ENCODE results near the gene CPA1. TPM values are rescaled to one million over a fixed set of nuclear protein-coding genes. Genes with fewer than 3 reads are reported as not detected.

Gene CPA1
- polyA plus RNA-seq, 1 donor (not counting 4 experiments of a cell fraction or from before 2014, with no cell fraction given), result not detected

- no peak for FAIRE-seq
Measured at GRCh38 chr7:130350945-130351790, 29.1 kb upstream of the CPA1 start.

GRCh38 chr7:130351791-130352090 is 28.6 kb upstream of the CPA1 start:
- Histone ChIP-seq H3K9ac (ENCODE audit: control insufficient read depth, extremely low read depth, insufficient read depth, low read length) (no peak overlapping the region), H3K79me2 (ENCODE audit: control insufficient read depth, insufficient read depth, low read length) (no peaks in the 10 kb centered on the region), H3K9me1 (ENCODE audit: control insufficient read depth, extremely low read depth, insufficient read depth, low read length) (peaks cover 2% of the 10 kb centered on the region), H3K27ac (ENCODE audit: control insufficient read depth, insufficient read depth, low read length) (no peak overlapping the region), H2AFZ (ENCODE audit: control insufficient read depth, low read length) (no peak overlapping the region), H3K4me3 (ENCODE audit: control insufficient read depth in 2 of 3, extremely low read depth in 1 of 3, insufficient read depth in 2 of 3, low read depth in 1 of 3, low read length in 3 of 3) (no peak overlapping the region), H3K9me3 (ENCODE audit: control insufficient read depth, low read depth, low read length) (no peaks in the 10 kb centered on the region), H3K4me1 (ENCODE audit: control insufficient read depth, extremely low read depth, insufficient read depth, low read length) (peaks cover 28% of the 10 kb centered on the region), H3K4me2 (ENCODE audit: control insufficient read depth, extremely low read depth, insufficient read depth, low read depth, low read length) (no peak overlapping the region), H4K20me1 (ENCODE audit: control insufficient read depth, extremely low read depth, insufficient read depth, low read length) (no peaks in the 10 kb centered on the region), H3K36me3 (ENCODE audit: control insufficient read depth in 2 of 2, extremely low read depth in 1 of 2, insufficient read depth in 2 of 2, low read length in 2 of 2) (no peaks in the 10 kb centered on the region), H3K27me3 (ENCODE audit: control insufficient read depth, extremely low read depth, insufficient read depth, low read length) (peaks cover 2% of the 10 kb centered on the region)
- FAIRE-seq (no peak), DNase-seq (ENCODE audit: low read depth, low spot score) (no peak)
- dilution Hi-C loops (cut with MboI; ENCODE audit: extremely low pct_ligation_motif_present, low sequenced_read_pairs), result no loop called here
- TF ChIP-seq CTCF (optimal IDR thresholded peaks at IDR 0.05 in 1 of 3, IDR thresholded peaks at IDR 0.05 in 1 of 3, conservative IDR thresholded peaks at IDR 0.05 in 1 of 3; ENCODE audit: extremely low read depth in 1 of 3, insufficient read depth in 2 of 3, low read length in 3 of 3) (no peak), EZH2 (IDR thresholded peaks at IDR 0.05; ENCODE audit: low read length) (no peak)

More at GRCh38 chr7:130350945-130351790, 29.1 kb upstream of the CPA1 start:
- H3K4me3 ChIP-seq (ENCODE audit: control insufficient read depth in 2 of 3, extremely low read depth in 1 of 3, insufficient read depth in 2 of 3, low read depth in 1 of 3, low read length in 3 of 3), result no peak overlapping the region
- DNase-seq (ENCODE audit: low read depth, low spot score), result no peak
- TF ChIP-seq EZH2 (IDR thresholded peaks at IDR 0.05; ENCODE audit: low read length) (no peak), CTCF (optimal IDR thresholded peaks at IDR 0.05 in 1 of 3, IDR thresholded peaks at IDR 0.05 in 1 of 3, conservative IDR thresholded peaks at IDR 0.05 in 1 of 3; ENCODE audit: extremely low read depth in 1 of 3, insufficient read depth in 2 of 3, low read length in 3 of 3) (no peak)
- H3K9ac ChIP-seq (ENCODE audit: control insufficient read depth, extremely low read depth, insufficient read depth, low read length), result no peak overlapping the region
- H3K9me3 ChIP-seq (ENCODE audit: control insufficient read depth, low read depth, low read length), result no peaks in the 10 kb centered on the region
- no peaks in the 10 kb centered on the region for H3K36me3 ChIP-seq (ENCODE audit: control insufficient read depth in 2 of 2, extremely low read depth in 1 of 2, insufficient read depth in 2 of 2, low read length in 2 of 2)
- H2AFZ ChIP-seq (ENCODE audit: control insufficient read depth, low read length), result no peak overlapping the region
- H3K79me2 ChIP-seq (ENCODE audit: control insufficient read depth, insufficient read depth, low read length), result no peaks in the 10 kb centered on the region
- no peak overlapping the region for H3K27ac ChIP-seq (ENCODE audit: control insufficient read depth, insufficient read depth, low read length)
- no peaks in the 10 kb centered on the region for H4K20me1 ChIP-seq (ENCODE audit: control insufficient read depth, extremely low read depth, insufficient read depth, low read length)
- H3K4me2 ChIP-seq (ENCODE audit: control insufficient read depth, extremely low read depth, insufficient read depth, low read depth, low read length), result no peak overlapping the region
- peaks cover 2% of the 10 kb centered on the region for H3K27me3 ChIP-seq (ENCODE audit: control insufficient read depth, extremely low read depth, insufficient read depth, low read length)
- dilution Hi-C loops (cut with MboI; ENCODE audit: extremely low pct_ligation_motif_present, low sequenced_read_pairs), result no loop called here
- peaks cover 23% of the 10 kb centered on the region for H3K4me1 ChIP-seq (ENCODE audit: control insufficient read depth, extremely low read depth, insufficient read depth, low read length)
- peaks cover 2% of the 10 kb centered on the region for H3K9me1 ChIP-seq (ENCODE audit: control insufficient read depth, extremely low read depth, insufficient read depth, low read length)
